GM18499 (cell line): ENCODE measurements around the gene RPL28.
"Not testable (repeated sequence)": the region's sequence is repeated elsewhere in the genome, so short reads cannot be mapped to it uniquely, and the experiment has no call there.

Experiments used
- ATAC-seq: cut with Tn5 transposase; IDR thresholded peaks from one replicate; pipeline ENCODE4 v1.9.1; 2021; ENCODE audit warnings: moderate number of reproducible peaks; ENCODE audit not compliant: insufficient read depth, unreplicated experiment

RPL28 gene

DNA sequence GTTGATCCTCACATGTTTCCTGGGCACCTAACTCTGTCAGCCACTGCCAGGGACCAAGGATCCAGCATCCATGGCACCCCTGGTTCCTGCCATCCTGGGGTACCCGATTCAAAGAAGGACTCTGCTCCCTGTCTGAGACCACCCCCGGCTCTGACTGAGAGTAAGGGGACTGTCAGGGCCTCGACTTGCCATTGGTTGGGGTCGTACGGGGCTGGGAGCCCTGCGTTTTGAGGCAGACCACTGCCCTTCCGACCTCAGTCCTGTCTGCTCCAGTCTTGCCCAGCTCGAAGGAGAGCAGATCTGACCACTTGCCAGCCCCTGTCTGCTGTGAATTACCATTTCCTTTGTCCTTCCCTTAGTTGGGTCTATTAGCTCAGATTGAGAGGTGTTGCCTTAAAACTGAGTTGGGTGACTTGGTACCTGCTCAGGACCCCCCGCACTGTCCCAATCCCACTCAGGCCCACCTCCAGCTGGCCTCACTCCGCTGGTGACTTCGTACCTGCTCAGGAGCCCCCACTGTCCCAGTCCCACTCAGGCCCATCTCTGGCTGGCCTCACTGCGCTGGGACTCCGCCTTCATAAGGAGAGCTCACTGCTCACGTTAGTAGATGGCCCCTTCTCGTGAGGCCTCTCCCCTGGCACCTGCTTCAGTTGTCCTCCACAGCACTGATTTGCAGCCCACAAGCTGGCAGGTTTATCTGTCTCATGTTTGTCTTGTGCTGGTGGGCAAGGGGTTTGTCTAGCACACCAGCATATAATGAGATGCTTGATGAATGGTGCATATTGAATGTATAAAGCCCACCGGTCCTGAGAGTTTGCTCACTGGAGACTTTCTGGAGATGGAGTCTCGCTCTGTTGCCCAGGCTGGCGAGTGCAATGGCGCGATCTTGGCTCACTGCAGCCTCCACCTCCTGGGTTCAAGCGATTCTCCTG is 3.9 kb downstream of the RPL28 start:
- ATAC-seq: no peak

DNA sequence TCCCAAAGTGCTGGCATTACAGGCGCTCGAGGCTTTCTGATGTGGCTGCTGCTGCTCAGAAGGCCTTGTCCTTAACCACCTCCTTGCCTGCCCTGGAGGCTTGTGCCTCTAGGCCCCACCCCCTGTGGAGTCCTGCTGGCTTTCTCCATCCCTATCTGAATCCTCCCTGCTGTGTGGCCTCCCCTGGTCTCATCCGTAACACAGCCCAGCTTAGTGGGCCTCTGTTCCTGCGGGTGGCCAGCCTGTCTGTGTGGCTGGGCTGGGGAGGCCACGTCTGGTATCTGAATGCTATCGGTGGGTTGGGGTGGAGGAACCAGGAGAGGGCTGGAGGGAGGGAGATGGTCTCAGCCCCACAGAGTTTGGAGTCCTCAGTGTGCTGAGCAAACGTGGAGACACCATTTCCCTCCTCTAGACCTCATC is 4.7 kb downstream of the RPL28 start:
- ATAC-seq: no peak

DNA sequence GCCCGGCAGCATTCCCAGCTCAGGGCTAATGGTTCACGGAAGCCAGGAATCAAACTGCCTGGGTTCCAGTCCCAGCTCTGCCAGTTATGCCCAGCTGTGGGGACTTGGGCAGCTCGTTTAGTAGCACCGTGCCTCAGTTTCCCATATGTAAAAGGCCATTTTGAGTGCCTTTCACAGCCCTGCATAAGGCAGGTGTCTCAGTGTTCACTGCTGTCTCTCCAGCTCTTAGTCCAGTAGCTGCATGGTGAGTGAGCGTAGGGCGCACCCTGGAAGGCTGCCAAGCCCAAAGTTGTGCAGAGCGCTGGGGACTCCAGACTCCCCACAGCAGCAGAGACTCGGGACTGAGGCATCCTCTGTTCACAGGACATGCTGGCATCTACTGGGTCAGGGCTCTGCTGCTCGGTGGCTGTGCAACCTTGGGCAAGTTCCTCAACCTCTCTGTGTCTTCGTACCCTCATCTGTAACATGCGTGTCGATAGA is 5.5 kb downstream of the RPL28 start:
- ATAC-seq: no peak

DNA sequence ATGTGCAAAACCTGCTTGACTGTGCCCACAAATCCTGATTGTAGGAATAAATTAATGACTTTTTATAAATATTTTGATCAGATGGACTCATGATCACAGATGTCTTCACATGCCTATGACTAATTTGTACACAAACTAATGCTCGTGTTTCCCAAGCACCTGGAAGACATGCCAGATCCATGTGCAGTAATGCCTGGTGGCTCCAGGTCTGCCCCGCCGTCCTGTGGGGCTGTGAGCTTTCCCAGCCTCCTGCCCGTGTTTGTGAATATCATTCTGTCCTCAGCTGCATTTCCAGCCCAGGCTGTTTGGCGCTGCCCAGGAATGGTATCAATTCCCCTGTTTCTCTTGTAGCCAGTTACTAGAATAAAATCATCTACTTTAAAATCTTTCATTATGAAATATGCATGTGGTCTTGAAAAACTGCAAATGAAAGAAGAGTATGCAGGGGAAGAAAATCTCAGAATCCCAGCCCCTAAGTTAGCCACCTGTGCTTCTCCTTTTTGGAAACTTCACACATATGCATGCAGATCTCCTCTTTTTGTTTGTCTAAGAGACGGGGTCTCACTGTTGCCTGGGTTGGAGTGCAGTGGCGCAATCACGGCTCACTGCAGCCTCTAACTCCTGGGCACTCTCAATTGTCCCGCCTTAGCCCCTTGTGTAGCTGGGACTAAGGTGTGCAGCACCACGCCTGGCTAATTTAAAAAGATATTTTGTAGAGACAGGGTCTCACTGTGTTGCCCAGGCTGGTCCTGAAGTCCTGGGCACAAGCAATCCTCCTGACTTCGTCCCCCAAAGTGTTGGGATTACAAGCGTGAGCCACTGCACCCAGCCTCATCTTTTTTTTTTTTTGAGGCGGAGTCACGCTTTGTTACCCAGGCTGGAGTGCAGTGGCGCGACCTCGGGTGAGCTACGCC is 6.2 kb downstream of the RPL28 start:
- no peak for ATAC-seq

DNA sequence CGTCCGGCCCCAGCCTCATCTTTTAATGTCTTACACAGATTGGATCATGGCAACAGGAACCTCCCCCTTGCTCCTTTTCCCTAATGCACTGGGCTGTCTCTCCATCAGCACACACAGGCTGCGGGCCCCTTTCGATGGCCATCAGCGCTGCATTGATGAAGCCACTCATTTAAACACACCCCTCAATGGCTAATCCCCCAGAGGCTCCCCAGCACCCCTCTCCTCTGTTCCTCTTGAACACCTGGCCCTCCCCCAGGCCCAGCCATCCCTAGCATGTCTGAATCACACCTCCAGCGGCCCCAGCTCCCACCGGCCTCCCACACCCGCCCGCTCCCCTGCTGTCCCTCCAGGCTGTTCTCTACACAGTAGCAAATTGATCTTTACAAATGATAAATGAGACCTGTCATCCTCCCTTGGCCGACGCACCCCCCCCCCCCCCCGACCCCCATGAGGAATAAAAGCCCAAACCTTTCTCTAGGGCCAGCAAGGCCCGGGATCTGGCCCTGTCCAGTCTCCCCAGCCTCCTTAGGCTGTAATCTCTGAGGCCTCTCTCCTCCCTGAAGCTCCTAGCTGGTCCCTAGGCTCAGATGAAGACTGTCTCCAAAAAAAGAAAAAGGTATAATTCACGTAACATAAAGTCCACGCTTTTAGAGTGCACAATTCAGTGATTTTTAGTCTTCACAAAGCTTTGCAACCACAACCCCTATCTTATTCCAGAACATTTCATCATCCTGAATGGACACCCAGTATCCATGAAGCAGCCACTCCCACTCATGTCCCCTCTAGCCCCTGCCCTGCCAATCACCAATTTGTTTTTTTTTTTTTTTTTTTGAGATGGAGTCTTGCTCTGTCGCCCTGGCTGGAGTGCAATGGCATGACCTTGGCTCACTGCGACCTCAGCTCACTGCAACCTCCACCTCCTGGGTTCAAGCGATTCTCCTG is 7.4 kb downstream of the RPL28 start:
- no peak for ATAC-seq

DNA sequence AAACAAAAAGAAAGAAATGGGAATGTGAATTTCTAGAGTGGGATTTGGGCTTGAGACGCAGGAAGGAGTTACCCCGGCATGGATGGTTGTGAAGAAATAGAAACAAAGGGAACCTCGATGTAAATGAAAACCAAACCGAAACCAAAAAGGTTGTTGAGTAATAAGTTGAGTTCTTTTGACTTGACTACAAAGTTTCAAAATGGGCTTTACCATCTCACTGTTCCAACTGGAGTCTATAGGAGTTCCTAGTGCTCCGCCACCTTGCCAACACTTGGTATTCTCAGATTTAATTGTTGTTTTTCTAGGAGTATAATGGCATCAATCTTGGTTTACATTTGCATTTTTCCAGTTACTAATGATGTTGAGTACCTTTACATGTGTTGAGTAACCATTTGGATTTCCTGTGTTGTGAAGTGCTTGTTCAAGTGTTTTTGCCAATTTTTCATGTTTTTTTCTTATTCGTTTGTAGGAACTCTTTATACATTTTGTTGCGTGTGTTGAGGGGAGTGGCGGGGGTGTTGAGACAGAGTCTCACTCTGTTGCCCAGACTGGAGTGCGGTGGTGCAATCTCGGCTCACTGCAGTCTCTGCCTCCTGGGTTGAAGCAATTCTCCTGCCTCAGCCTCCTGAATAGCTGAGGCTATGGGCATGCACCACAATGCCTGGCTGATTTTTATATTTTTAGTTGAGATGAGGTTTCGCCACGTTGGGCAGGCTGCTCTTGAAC is 12.6 kb downstream of the RPL28 start:
- no peak for ATAC-seq

DNA sequence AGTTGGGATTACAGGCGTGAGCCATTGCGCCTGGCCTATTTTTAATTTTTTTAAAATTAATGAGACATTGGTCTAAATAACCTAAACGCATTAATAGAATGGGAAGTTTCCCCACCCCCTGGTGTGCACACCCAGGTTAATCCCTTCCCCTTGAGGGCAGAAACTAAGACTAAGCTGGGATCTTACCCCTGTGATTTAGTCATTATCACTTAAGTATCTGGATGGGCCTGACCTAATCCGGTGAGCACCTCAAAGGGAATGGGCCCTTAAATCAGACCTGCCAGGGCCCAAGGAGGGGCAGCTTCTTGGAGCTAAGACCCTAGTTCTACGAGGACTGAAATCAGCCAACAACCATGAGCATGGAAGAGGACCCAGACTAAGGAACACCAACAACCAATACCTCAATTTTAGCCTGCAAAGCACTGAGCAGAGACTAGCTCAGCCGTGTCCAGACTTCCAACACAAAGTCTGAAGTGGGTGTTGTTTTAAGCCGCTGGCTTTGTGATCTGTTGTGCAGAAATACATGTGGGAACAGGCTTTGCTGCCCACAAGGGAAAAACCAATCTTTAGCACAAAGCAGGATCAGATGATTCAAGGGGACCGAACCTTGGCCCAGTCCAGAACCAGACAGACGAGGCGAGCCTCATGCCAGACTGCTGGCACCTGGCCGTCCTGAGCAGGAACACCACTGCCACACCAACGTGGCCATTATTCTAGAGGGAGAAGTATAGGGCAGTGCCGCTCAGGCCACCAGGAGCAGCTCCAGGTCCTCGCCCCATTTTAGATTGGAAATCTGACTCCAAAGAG is 14.8 kb downstream of the RPL28 start:
- ATAC-seq: no peak

DNA sequence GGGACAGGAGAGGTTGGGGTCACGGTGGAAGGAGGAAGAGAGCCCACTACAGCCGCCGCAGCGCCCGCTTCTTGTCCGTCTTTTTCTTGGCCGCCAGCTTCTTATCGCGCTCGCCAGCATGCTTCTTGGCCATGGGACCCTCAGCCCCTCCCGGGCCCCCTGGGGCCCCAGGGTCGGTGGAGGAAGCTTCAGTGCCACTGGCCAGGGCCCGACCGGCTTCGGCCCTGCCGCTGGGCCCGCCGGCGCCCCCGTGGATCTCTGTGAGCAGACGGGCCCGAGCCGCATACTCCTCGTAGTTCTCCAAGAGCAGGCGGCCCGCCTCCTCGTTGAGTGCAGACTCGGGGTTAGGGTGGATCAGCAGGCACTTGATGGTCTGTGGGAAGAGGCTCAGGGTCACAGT is 15.7 kb downstream of the RPL28 start:
- ATAC-seq: not testable (repeated sequence)

DNA sequence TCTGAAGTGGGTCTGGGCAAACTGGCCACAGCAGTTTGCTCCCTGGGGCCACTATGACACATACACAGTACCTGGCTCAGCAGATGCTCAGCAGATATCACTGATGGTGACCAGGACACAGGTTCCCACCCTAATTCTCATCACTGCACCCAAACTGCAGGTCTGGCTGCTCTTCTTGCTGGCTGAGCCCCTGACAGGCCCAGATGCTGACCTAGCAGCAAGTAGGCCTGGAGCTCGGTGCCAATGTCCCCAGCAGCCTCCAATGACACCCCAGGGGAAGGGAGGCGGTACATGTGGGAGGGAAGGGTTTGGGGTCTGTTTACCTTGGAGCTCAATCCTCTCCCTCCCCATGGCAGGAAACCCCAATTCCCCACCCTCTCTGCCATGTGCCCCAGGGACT is 16.8 kb downstream of the RPL28 start:
- no peak for ATAC-seq

DNA sequence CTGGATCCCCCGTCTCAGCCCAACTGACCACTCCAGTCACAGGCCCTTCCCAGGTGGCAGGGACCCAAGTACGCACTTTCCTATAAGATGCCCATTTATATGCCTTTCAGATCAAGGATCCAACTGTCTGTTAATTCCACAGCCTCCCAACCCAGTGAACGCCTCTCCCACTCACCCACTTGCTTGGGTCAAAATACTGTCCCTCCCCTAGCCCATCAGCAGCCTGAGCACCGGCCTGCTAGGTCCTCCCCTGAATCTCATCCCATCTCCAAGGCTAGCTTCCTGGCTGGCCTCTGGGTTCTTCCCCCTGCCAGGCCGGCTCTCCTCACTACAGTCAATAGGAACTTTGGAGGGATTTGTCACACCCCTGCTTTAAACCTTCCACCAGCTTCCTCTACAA is 19.9 kb downstream of the RPL28 start:
- no peak for ATAC-seq

DNA sequence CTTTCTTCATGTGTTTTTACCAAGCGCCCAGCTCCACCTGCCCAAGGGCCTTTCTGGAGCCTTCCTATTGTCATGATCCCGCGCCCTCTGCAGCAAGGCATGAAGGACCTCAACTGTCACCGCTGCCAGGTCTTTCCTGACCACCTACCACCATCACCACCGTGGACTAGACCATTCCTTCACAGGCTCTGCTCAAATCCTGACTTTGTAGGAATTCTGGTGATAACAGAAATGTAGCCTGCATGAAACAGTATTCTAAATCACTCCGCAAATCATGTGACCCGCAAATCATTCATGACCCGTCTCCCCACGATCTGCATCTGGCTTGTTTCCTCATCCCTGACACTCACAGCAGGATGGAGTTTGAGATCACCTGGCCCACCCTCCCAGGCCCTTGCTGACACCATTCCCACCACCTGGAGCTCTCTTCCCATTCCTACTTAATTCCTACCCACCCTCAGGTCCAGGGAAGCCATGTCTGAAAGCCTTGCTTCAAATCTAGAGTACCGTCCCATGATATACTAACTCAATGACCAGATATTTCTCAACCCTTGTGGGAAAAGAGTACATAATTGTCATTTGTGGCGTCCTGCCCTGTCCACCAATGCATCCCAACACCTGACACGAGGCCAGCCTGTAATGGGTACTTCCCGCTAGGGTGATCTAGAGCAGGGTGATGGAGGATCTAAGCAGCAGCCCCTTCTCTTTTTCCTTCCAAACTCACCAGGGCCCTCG is 20.5 kb downstream of the RPL28 start:
- ATAC-seq: no peak

DNA sequence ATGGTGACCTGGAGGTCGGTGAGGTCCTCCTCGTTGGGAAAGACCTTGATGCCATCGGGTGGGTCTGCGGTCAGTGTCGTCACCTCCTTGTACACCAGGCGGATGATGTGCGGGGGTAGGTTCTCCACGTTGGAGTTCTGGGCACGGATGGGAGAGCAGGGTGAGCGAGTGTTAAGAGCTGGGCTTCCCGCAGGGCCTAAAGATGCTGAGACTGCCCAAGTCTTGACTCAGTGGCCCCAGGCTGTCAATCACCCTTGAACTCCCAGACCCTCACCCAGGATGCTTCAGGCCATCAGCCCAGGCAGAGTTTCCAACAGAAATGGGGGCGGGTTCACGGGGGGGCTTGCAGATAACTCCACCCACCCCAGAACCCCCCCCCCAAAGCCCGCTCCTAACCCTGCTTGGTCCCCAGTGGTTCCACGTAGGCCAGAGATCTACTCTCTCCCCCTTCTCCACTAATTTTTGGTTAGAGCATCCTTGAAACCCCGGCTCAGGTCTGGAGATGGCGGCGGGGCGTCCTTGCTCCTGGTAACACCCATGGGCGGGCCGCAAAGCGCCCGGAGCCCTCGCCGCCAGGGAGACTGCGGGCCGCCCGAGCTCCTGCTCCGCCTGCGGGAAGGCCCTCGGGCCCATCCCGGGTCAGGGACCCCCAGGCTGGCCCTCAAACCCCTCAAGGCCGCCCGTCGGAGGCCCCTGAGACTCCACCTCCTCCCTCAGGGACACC is 21.3 kb downstream of the RPL28 start:
- ATAC-seq: no peak

DNA sequence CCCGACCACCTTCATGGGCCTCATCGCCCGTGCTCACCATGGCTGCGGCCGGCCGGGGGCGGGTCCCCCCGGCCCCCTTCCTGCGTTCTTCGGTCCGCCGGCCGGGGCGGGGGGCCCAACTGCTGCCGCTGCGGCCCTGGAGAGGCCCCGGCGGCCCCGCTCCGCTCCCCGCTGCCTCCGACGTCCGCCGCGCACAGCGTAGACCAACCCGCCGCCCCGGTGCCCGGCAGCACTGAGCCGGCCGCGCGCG is 21.7 kb downstream of the RPL28 start, which contains the start of gene UBE2S:
Gene UBE2S (minus strand): TSS at position 239 of the 250 bp plus-strand sequence. CDS start 199 bp downstream, at position 40.
- not testable (repeated sequence) for ATAC-seq

DNA sequence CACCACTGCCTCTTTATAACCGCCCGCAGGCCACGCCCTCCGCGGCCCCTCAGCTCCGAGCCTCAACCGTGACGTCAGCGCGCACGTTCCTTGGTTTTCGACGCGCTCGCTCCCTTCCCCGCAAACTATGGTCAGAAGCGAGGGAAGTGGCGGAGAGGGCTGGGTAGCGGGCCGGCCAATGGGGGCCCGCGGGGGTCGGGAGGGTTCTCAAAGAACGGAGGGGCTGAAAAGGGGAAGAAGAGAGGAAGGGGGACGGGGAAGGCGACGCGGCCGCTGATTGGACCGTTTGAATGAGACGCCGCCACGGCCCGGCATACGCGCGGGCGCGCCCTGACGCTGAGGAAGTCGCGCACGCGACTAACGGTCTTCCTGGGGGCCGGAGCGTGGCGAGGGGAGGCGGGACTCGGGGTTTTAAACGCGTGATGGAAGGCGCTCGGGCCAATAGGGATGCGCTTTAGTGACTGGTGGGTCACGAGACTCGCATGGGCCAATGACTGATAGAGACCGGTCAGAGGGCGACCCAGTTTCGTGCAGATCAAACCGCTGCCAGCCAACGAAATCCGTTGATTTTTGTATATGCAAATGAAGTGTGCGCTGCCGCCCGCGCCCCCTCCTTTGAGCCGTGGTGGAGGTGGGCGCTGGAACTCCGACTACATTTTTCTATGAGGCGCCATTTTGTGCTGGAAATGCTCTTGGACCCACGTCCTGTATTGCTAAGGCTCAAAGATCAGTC is 22.2 kb downstream of the RPL28 start:
- peak; percentile 69 for ATAC-seq

DNA sequence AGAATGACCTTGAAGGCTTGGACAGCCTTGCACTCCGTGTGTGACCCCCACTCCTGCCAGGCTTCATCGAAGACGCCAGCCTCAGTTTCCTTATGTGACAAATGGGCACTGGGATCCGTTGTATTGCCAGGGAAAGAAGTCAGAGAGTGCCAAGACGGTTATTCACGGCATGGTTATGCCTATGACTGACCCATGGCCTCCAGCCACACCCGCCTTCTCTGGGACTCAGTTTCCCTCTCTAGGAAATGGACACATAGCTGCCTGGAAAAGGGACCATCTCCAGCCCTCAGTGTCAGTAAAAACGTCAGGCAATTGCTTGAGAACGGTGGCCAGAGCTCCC is 22.8 kb downstream of the RPL28 start:
- no peak for ATAC-seq

DNA sequence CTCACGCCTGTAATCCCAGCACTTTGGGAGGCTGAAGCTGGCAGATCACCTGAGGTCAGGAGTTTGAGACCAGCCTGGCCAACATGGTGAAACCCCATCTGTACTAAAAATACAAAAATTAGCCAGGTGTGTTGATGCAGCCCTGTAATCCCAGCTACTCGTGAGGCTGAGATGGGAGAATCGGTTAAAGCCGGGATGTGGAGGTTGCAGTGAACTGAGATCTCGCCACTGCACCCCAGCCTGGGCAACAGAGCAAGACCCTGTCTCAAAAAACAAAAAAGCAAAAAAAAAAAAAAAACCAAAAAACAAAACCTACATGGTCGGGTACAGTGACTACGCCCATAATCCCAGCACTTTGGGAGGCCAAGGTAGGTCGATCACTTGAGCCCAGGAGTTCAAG is 23.4 kb downstream of the RPL28 start:
- not testable (repeated sequence) for ATAC-seq

DNA sequence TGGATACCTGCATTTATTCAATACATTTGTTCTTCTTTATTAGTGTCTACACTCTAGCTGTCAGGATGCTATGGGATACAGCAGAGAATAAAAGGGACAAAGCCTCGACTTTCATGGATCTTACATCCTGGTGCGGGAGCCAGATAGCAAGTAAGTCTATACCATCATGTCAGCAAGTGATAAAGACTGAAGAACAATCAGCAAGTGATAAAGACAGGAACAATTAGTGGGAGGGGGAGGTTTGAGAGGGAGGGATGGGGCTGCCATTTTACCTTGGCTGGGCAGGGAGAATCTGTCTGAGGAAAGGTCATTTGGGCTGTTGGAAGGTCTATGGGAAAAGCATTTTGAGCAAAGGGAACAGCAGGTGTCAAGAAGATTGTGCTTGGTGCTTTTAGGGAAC is 24.4 kb downstream of the RPL28 start:
- ATAC-seq: no peak
